Activated CD4-positive, CD25-positive, alpha-beta regulatory T cell (primary cell): ENCODE results near the gene NPL.

Source experiments
- DNase-seq, 4 experiments: peaks; one replicate each; lab custom pipeline; 2025; lab: John Stamatoyannopoulos, UW

NPL gene

DNA sequence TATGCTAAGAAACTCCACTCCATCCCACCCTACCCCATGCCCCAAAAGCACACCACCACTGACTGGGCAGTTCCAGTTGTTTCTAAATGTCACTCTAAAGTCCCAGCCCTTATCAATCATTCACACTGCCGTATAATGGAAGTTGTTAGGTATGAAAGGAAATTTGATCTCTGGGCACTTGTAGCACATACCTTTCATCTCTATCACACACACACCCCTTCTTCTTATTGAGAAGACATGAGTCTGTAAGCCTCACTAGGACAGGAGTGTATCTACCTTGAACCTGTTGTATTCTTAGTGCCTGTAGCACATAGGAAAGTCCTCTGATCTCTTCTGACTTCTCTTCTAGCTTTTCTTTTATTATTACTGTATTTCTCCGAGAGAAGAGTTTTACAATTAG, 27.3 kb downstream of the NPL start:
- DNase-seq, result no peak

DNA sequence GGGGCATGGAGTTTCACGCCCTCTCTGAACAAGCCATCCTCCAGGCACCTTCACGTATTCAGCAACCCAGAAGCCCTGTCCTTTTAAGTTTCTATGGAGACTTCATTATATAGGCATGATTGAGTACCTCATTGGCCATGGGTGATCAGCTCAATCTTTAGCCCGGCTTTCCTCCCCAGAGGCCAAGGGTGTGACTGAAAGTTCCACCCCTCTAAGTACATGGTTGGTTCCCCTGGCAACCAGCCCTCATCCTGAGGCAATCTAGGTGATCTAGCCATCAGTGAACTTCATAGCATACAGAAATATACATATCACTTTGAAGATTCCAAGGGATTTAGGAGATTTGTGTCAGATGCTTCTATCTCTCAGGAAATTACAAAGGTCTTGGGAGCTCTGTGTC, 28.2 kb downstream of the NPL start:
- DNase-seq, result no peak

- DNase-seq, result no peak
Observed at GRCh38 chr1:182823220-182823619, 33.6 kb downstream of the NPL start.

- no peak for DNase-seq
Observed at GRCh38 chr1:182826892-182827291, 37.3 kb downstream of the NPL start.

DNA sequence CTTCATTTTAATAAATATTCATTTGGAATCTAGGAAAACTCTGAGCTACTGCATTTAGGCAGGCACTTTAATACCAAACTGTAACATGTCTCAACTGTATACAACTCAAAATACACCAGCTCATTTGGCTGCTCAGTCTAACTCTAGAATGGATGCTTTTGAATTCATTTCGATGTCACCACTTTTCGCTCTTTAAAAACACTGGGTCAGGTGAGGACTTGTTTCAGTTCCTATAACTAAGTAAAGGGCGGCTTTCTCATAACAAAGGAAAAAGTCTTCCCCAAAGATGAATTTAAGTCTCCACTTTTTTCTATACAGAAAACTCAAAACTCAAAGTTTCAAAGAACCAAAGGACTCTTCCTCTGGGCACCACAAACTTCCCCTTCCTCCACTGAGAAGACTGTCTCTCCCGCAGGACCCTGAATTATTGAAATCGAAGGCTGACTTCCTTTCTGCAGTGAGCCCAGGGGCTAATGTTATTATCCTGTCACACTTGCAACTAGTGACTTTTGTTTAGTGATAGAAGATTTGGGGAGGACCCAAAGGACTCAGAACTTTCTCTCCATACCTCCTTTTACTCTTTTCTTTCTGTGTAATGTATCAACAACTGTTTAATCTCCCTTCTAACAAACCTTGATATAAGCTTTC, 39.8 kb downstream of the NPL start:
- no peak for DNase-seq

GRCh38 chr1:182833271-182833670, 43.7 kb downstream of the NPL start:
- no peak for DNase-seq

DNA sequence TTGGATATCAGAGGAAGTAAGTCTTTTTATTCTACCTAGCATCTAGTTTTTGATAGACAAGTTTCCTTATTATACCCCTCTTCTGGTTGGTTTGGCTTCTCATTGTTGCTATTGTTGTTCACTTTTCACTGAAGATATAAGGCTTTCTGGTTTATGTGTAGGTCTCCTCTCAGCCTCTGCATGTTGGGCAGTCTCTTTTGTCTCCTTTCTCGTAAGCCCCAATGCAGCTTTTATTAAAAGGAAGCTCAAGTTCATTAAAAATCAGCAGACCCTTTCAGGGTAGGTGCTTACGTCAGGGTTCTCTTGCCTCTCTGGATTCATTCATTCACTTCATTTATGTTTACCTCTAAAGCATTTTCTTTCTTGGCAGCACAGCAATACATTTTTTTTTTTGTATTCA, 44.8 kb downstream of the NPL start:
- no peak for DNase-seq

DNA sequence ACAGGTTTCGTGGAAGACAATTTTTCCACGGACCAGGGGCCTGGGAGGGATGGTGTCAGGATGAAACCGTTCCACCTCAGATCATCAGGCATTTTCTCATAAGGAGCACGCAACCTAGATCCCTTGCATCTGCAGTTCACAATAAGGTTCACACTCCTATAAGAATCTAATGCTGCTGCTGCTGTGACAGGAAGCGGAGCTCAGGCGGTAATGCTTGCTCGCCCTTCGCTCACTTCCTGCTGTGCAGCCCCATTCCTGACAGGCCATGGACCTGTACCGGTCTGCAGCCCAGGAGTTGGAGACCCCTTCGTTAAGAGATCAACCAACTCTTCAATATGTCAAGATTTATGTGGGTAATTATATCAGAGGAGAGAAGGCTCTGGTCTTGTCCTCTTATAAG, 46.2 kb downstream of the NPL start:
- no peak for DNase-seq

DNA sequence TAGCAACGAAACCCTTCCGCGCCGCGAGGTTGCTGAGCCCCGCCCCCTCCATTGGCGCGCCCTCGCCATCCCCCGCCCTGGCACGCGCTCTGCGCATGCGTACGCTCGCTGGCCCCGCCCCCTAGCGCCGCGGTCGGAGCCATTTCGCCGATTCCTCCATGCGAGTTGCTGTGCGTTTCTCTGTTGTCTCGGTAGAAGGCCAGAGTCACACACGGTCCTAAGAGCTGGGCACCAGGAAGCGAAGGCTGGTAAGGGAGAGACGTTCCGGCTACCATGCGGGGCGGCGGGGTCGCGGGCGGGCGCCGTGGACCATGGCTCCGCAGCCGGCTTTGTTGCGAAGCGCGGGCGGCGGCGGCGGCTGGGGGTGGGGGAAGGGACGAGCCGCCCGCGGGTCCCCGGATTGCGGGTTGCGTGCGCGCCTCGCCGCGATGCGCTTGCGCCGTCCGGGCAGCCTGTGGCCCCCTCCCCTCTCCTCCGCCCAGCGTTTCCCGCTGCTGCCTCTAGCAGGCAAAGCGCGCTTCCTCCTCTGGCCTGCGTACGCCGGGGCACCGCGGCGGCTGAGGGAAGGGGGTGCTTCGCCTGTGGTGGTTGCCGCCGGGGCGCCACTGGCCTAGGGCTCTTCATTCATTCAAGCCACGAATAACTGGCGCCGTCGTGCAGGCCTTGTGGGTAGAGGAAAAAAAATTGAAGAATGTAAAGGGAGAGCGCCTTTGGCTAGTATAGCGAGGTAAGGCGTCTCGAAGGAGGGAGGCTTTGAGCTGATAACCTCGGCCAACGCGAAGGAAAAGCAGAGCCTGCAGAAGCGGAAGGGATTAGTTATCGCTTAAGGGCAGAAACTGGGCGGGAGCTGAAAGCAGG, 49.9 kb downstream of the NPL start, which contains the start of gene DHX9:
Gene DHX9, plus strand, starts transcription at position 139 of the 858 bp plus-strand sequence. CDS start 3,220 bp downstream, outside the sequence.
- peak; percentile 90 to 96 (median 92) for DNase-seq

DNA sequence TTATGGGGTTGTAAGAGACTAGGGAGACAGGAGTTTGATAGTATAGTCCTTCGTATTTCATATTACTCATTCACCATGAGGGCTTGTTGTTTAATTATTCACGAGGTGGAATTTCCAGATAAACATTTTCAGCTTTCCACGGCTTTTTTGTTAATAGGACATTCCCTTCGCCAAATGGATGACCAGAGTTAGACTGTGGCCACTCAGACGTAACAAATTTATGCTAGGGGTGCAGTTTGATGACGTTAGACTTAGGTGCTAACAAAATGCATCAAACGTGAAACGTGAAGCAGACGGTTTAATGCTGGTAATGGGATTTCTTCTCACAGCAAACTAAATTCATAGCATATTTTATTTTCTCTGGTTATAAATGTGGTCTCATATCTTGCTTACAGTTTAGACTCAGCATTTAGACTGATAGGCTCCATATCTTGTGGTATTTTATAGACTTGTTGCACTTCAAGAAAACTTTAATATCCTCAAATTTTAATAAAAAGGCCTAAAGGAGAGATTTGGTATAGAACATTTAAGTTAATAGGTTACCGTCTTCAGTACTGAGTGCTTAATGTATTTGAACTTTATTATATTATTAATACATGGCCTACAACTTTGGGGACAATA, 51.9 kb downstream of the NPL start:
- no peak for DNase-seq

- DNase-seq, result no peak
Observed at GRCh38 chr1:182842265-182842664, 52.7 kb downstream of the NPL start.

- no peak for DNase-seq
Observed at GRCh38 chr1:182845379-182845778, 55.8 kb downstream of the NPL start.

DNA sequence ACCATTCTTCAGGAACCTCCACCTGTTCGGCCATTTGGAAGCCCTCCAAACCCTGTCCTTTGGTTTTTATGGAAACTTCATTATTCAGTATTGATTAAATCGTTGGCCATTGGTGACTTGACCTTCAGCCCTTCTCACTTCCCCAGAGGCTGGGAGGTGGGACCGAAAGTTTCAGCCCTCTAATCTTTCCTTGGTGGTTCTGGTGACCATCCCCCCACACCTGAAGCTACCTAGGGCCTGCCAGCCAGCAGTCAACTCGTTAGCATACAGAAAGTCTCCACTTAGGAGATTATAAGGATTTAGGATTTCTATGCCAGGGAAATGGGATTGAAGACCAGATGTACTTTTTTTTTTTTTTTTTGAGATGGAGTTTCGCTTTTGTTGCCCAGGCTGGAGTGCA, 56.3 kb downstream of the NPL start:
- no peak for DNase-seq

DNA sequence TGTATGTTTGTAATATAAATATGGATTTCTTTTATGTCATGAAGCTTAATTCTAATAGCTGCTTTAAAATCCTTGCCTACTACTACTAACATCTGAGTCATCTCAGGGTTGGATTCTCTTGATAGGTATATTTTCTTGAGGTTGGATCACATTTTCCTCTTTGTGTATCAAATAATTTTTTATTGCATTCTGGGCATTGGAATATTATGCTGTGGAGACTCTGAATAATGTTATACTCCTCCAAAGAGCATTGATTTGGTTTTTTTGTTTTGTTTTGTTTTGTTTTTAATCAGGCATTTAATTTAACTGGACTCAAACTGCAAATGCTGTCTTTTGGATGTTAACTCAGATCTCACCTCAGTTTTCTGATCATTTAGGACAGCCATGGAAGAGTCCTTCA, 57.5 kb downstream of the NPL start:
- no peak for DNase-seq

GRCh38 chr1:182848736-182849135, 59.2 kb downstream of the NPL start:
- DNase-seq, result no peak

- no peak for DNase-seq
Observed at GRCh38 chr1:182850319-182850718, 60.7 kb downstream of the NPL start.

DNA sequence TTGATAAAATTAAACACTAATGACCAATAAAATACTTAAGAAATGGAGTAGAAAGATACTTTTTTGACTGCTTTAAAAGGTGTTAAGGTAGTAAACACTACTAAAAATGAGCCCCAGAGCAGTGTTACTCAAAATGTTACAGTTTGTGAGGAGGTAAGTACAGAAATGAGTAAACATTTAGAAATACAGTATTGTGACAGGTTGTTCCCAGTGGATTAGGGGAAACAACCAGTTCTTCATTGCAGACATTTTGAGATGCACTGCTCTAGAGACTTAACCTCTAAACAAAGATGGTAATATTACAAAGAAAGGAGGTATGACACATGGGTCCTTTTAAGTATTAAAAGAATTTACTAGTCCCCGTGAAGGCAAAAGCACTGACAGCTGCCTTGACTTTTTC, 62.3 kb downstream of the NPL start:
- no peak for DNase-seq

DNA sequence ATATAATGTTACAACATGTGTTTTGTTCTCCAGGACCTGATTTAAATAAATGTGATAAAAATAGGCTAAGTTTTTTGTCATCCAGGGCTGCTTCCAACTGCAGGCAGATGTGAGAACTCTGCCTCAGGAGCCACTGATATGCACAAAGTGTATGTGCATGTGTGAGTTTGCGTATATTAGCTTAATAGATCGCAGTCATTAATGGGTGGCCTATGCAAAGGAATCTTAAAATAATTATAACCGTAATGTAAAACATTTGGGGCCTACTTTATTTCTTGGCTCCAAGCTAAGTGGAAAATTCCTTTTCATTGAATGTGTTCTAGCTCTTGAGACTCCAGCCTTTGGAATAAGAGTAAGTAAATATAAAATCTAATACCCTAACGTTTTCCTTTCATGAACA, 66.3 kb downstream of the NPL start:
- no peak for DNase-seq

GRCh38 chr1:182857212-182857611, 67.6 kb downstream of the NPL start:
- DNase-seq, result no peak

DNA sequence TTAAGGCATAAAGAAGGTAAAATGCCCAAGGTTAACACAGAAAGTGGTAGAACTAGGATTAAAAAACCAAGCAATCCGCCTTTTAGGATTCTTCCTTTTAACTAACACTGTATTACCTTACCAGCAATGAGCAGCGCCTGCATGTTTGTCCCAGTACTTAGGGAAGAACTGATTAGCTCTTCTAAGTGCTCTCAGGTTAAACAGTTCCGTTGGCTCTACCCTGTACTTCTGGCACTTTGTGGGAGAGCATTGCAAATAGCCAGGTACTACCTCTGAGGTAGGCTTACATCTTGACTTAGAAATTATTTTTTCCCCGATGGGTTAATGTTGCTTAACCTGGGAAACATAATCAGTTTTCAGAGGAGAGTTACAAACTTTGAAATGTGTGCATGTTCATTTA, 71.1 kb downstream of the NPL start:
- DNase-seq, result no peak

GRCh38 chr1:182861994-182862393, 72.4 kb downstream of the NPL start:
- DNase-seq, result no peak

- no peak for DNase-seq
Observed at GRCh38 chr1:182862827-182863226, 73.3 kb downstream of the NPL start.

DNA sequence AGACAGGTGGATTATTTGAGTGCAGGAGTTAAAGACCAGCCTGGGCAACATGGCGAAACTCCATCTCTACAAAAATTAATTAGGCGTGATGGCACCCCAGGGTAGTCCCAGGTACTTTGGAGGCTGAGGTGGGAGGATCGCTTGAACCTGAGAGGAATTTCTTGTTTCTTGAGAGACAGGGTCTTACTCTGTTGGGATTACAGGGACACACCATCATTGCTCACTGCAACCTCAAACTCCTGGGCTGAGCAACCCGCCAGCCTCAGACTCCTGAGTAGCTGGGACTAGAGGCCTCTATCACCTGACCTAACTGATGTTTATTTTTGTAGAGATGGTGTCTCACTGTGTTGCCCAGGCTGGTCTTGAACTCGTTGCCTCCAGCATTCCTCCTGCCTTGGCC, 74.4 kb downstream of the NPL start:
- no peak for DNase-seq
